SK-MEL-5 (cell line): ENCODE results near the gene PUM2. TPM values are rescaled to one million over a fixed set of nuclear protein-coding genes. Genes with fewer than 3 reads are reported as not detected.

Experiments
- DNase-seq: peaks from one replicate; pipeline ENCODE4 v3.0.0-alpha.2; 2016; ENCODE audit warnings: low read depth, low spot score
- in situ Hi-C: cut with HindIII; loops from 2 replicates; pipeline ENCODE4 v1.10.0; 2016; ENCODE audit warnings: low sequenced_read_pairs, high pct_unique_total_duplicates, low pct_unique_long_range_greater_than_20kb
- total RNA-seq: library from RNA; depleted of rRNA; stranded (reverse); fragments of >200 nt; shearing (Covaris generic); gene quantifications from 2 replicates; pipeline ENCODE4 v1.2.3, GENCODE V29; 2014

Gene PUM2
- total RNA-seq, 1 experiment from 2014 or later = 36.1 TPM

DNA sequence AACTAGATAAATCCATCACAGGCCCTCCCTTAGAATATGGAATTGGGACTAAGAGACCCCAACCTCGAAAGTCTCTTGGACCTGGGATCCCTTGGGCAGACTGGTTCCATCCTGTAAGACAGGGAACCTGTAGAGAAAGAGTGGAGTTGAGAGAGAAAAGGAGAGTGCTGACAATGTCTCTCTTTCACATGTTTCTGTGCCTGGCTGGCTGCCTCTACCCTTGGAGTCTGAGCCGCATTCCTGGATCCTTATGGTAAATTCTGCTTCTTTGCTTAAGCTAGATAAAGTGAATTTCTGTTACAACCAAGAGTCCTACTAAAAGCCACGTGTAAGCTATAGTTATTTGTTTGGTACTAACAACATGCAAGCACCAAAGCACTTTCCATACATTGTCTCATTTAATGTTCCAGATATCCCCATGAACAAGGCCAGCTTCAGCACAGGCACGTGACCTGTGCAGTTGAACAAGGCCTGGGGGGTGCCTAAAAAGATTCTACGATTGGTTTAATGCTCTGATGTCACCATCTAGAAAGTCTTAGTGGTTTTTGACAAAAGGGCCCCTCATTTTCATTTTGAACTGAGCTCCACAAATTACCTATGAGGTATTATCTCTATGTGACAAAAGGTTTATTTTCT, 2.1 kb upstream of the PUM2 start:
- in situ Hi-C loops = no loop called here
- peak; percentile 21 for DNase-seq

DNA sequence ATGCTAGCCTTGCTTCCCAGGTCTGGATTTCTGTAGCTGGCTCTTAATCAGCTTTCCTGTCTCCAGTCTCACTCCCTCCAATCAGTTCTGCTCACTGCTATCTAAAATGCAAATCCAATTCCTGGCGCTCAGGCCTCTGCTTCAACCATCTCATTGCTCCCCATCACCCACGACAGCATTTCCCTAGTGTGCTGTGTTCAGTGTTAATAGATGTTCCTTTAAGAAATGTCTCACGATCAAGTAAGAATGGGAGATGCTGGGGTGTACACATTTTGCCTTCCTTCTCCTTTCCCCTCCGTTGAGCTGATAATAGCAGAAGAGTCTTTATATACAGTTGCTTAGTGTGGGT, 1.6 kb upstream of the PUM2 start:
- no peak for DNase-seq
- in situ Hi-C loops = no loop called here

GRCh38 chr2:20351555-20352229, 1.0 kb upstream of the PUM2 start:
- in situ Hi-C loops = no loop called here
- no peak for DNase-seq

DNA sequence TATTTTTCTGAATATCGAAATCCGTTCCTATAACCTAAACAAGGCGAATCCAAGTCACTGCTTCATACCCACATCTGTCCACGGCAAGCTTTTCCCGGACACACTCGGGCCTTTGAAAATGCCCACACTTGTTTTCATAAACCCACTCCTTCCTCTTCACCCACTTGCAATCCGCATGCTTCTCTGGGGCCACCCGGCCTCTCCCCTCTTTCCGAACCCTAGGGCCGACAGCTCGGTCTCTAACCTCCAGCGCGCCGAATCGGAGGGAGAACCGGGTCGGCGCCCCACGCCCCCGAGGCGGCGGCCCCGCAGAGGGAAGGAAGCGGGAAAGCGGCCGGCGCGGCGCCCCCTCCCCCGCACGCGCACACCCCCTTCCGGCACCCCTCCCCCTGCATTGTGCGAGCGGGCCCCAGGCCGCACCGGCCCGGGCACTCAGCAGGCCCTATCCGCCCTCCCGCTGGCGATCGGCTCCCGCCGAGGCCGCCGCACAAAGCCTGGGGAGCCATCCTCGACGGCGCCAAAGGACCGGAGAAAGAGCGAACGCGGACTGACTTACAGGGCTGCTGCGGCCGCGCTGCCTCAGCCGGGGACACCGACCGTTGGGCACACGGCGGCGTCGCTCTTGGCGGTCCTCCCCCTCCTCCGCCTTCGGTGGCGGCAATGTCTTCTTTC, 467 bp downstream of the PUM2 start:
- in situ Hi-C loops = no loop called here
- peak; percentile 59 for DNase-seq

GRCh38 chr2:20349513-20349921, 1.1 kb downstream of the PUM2 start:
- in situ Hi-C loops = no loop called here
- DNase-seq = no peak

- in situ Hi-C loops = no loop called here
- no peak for DNase-seq
These were observed 2.1 kb downstream of the PUM2 start for GRCh38 chr2:20348542-20348941.

- DNase-seq = no peak
- in situ Hi-C loops = no loop called here
These were observed 3.9 kb downstream of the PUM2 start for GRCh38 chr2:20346565-20347381.

DNA sequence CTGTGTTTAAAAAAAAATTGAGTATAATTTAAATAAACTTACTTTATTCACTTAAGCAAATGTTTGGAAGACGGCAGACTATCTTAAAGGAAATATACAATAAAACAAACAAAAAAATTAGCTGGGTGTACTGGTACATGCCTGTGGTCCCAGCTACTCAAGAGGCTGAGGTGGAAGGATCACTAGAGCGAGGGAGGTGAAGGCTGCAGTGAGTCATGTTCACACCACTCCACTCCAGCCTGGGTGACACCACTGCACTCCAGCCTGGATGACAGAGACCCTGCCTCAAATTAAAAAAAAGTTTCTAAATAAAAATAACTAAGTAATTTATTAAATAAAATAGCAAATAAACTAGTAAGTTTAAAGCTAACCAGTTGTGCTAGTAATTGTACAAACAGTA, 7.5 kb downstream of the PUM2 start:
- DNase-seq = no peak
- in situ Hi-C loops = no loop called here

DNA sequence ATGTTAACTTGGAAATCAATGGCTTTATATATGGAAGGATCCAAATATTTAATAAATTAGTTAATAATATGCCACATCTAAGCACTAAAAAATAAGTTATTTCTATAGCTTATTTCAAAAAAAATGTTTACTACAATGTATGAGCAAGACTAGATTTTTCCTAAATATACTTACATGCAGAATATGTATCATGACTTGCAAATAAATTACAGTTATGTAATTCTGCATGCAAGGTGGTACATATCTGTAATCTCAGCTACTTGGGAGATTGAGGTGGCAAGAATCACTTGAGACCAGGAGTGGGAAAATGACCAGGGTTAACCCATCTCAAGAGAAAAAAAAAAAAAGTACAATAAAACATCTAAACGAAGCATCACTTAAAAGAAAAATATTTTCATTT, 11.6 kb downstream of the PUM2 start:
- in situ Hi-C loops = no loop called here
- DNase-seq = no peak

GRCh38 chr2:20334605-20335203, 15.9 kb downstream of the PUM2 start:
- DNase-seq = no peak
- in situ Hi-C loops = no loop called here

- DNase-seq = no peak
- in situ Hi-C loops = no loop called here
These were observed 16.9 kb downstream of the PUM2 start for GRCh38 chr2:20333738-20334137.

GRCh38 chr2:20330192-20330591, 20.5 kb downstream of the PUM2 start:
- in situ Hi-C loops = no loop called here
- no peak for DNase-seq

DNA sequence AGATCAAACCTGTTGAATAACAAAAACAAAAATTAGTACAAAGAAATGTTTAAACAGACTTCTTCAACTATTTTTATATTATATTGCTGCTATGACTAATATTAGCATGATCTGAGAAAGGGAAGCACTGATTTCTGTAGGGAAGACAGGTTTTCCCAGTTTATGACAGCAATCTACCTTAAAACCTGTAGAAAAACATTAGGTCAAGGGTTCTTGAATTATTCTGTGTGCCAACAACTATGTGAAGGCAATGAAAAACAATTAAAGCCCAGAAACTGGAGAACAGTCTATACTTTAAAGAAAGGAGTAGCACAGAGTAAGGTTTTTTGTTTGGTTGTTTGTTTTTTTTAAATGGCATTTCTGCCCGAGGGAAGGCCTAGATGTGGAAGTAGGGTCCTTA, 23.3 kb downstream of the PUM2 start:
- DNase-seq = no peak
- in situ Hi-C loops = no loop called here

DNA sequence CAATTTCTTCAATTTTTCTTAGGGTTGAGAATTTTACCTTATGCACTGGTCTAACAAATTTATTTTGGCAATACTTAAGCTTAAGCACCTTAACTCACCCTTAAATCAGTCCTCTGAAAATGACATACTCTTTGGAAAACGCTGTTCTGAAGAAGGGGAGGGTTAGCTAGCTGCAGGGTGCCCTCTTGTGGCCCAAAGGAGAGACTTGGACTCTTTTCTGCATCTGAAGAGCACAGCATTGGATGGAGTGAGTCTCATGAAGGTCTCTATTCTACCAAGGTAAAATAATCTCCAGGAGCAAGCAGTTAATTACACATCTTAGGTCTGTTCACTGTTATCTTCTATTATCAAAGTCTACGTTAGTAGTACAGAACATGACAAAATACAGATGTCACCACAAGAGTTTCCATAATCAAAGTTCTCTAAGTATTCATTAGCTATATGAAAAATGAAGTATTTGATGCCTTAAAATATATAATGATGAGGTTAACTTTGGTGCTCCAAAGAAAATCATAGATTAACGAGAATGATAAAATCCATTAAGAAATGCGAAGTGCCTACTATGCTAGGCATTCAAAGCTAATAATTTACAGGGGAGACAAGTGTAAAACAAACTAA, 24.4 kb downstream of the PUM2 start:
- in situ Hi-C loops = no loop called here
- DNase-seq = peak; percentile 86

- in situ Hi-C loops = no loop called here
These were observed 27.9 kb downstream of the PUM2 start for GRCh38 chr2:20322527-20323300.

DNA sequence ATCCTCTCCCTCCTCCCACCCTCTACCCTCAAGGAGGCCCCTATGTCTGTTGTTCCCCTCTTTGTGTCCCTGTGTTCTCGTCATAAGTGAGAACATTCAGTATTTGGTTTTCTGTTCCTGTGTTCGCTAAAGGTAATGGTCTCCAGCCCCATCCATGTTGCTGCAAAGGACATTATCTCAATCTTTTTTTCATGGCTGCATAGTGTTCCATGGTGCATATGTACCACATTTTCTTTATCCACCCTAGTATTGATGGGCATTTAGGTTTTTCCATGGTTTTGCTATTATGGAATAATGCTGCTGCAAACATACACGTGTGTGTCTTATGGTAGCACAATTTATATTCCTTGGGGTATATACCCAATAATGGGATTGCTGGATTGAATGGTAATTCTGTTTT, 33.0 kb downstream of the PUM2 start:
- DNase-seq = no peak
- in situ Hi-C loops = no loop called here

More at GRCh38 chr2:20322527-20323300, 27.9 kb downstream of the PUM2 start:
- no peak for DNase-seq

DNA sequence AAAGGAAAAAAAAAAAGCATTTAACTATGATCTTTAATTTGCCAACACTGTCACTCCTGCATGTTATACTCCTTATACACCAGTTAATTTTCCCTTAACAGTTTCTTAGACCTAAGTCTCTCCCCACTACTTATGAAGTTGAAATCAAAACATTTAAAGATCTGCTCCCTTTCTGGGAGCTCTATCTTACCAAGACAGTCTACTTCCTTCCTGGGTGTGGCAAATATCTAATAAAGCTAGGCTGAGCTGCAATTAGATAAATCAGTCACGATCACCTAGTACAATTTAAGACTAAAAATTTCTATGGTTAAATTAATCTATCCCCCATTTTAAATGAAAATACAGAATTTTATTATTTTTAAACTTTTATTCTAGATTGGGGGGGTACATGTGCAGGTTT, 33.4 kb downstream of the PUM2 start:
- no peak for DNase-seq
- in situ Hi-C loops = no loop called here
